GM20000 (cell line): Measurements from ENCODE around the gene SLC25A24.
"Not testable (repeated sequence)": the region's sequence is repeated elsewhere in the genome, so short reads cannot be mapped to it uniquely, and the experiment has no call there.

ENCODE experiments used
- DNase-seq: peaks from one replicate; pipeline ENCODE4 v3.0.0; 2012; ENCODE audit warnings: low spot score
- TF ChIP-seq, protein P1 (sequence below): IDR thresholded peaks from 2 replicates; pipeline ENCODE4 v1.5.1; 2012; ENCODE audit warnings: mild to moderate bottlenecking, control low read depth; ENCODE audit errors: extremely low read depth, missing control alignments

The SLC25A24 gene

DNA sequence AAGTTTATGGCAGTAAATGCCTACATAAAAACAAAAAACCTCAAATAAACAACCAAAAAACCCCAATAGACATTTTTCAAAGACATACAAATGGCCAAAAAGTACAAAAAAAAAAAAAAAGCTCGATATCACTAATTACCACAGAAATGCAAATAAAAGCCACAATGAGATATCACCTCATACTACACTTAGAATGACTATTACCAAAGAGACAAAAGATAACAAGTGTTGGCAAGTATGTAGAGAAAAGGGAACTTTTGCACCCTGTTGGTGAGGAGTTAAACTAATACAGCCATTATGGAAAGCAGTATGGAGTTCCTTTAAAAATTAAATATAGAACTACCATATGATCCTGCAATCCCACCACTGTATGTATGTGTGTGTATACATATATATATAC, 21.1 kb downstream of the SLC25A24 start:
- DNase-seq, result no peak
- TF ChIP-seq, protein P1, sequence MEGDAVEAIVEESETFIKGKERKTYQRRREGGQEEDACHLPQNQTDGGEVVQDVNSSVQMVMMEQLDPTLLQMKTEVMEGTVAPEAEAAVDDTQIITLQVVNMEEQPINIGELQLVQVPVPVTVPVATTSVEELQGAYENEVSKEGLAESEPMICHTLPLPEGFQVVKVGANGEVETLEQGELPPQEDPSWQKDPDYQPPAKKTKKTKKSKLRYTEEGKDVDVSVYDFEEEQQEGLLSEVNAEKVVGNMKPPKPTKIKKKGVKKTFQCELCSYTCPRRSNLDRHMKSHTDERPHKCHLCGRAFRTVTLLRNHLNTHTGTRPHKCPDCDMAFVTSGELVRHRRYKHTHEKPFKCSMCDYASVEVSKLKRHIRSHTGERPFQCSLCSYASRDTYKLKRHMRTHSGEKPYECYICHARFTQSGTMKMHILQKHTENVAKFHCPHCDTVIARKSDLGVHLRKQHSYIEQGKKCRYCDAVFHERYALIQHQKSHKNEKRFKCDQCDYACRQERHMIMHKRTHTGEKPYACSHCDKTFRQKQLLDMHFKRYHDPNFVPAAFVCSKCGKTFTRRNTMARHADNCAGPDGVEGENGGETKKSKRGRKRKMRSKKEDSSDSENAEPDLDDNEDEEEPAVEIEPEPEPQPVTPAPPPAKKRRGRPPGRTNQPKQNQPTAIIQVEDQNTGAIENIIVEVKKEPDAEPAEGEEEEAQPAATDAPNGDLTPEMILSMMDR, result no peak

DNA sequence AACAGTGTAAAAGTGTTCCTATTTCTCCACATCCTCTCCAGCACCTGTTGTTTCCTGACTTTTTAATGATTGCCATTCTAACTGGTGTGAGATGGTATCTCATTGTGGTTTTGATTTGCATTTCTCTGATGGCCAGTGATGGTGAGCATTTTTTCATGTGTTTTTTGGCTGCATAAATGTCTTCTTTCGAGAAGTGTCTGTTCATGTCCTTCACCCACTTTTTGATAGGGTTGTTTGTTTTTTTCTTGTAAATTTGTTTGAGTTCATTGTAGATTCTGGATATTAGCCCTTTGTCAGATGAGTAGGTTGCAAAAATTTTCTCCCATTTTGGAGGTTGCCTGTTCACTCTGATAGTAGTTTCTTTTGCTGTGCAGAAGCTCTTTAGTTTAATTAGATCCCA, 37.7 kb downstream of the SLC25A24 start:
- not testable (repeated sequence) for DNase-seq

DNA sequence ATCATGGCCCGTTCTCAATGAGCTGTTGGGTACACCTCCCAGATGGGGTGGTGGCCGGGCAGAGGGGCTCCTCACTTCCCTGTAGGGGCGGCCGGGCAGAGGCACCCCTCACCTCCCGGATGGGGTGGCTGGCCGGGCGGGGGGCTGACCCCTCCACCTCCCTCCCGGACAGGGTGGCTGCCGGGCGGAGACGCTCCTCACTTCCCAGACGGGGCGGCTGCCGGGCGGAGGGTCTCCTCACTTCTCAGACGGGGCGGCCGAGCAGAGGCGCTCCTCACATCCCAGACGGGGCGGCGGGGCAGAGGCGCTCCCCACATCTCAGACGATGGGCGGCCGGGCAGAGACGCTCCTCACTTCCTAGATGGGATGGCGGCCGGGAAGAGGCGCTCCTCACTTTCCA, 40.2 kb downstream of the SLC25A24 start:
- not testable (repeated sequence) for DNase-seq

DNA sequence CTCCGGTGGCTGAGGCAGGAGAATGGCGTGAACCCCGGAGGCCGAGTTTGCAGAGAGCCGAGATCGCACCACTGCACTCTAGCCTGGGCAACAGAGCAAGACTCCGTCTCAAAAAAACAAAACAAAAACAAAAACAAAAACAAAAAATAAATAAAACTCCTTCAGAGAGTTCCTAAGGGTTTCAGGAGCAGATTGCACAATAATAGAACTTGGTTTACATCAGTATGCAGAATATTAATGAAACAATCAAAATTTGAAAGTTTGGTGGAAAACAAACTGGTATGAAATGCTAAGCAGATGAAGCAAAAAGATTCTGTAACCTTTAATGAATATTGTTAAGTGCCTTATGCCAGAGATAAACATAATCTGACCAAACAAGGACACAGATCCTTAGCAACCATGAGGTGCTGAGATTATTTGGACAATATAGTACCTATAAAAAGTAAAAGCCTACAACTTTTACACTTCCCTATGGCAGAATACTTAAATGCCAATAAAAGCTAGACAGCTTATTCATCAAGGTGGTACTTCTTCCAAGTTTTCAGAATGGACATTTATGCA, 41.2 kb downstream of the SLC25A24 start:
- TF ChIP-seq, protein P1, result no peak
- no peak for DNase-seq

DNA sequence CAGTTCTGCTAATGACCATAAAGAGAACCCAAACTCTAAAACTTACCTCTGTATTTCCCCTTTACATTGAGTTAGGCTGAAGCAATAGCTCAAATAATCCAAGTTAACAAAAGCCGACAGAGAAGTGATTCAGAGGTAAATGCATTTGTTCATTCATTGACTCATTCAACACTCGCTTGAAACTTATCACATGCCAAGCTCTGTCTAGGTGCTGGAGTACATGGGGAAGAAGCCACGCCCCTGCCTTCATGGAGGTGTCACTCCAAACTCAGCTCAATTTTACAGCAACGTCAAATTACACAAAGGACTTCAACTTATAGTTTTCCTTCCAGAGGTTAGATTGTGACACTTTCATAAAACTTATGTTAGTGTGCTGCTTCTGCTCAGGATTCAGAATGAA, 45.8 kb downstream of the SLC25A24 start:
- DNase-seq, result no peak
- TF ChIP-seq, protein P1, result no peak

DNA sequence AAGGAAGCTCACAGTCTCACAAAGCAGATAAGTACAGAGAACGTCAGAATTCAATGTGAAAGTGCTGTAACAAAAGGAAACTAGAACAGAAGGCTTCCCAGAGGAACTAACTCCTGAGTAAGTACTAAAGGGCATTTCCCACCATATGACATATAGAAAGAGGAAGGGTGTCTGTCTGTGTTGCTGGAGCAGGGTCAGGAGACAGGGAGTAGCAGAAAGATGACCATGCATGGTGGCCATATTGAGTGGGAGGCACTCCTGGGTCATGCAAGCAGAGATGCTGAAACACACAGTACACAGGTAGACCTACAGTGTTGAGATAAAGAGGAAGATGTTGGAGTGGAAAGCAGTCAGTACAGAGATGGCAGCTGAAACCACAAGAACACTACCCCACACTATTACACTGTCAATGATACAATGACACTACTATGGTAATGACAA, 47.3 kb downstream of the SLC25A24 start:
- no peak for DNase-seq
- TF ChIP-seq, protein P1, result no peak

DNA sequence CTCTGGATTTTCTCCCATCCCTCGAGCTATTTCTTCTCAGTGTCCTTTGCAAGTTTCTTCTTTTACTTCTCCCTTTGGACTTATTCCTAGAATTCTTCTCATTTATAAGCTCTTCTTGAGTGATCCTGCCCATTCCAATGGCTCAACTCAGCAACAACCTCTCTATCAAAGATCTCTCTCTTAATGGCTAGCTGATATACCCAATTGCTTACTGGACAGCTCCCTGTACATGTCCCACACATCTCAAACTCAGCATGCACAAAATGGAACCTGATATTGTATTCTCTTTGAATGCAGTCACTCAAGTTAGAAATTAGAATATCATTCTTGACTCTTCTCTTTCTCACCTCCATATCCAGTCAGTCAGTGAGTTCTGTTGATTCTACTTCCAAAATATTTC, 48.6 kb downstream of the SLC25A24 start:
- no peak for DNase-seq
- TF ChIP-seq, protein P1, result no peak

DNA sequence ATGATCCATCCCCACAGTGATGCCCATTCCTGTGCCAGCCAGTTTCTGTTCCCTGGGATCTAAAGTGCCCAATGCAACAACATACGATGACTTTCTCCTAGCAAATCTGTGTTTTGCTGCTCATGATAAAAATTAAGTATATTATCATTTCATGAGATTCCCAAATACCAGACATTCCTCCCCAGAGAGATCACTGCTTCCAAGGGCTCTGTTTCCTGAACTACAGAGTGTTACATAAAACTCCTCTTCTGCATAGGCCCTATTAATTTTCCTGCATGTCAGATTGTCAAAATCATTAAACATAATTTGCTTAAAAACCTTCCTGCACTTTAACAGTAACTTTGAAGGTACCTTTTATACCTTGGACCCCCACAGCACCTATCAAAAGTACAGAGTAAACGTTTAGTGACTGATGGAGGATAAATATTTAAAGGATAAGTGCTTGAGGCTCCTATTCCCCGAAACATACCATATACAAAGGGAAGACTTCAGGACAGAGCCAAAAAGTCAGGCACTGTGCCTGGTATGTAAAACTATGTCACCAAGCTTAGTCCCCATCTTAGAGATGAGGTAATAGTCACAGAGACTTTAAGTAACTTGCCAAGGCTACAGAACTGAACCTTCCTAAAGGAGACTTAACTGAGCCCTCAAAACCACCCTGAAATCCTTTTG, 50.2 kb downstream of the SLC25A24 start:
- DNase-seq, result no peak
- TF ChIP-seq, protein P1, result no peak

DNA sequence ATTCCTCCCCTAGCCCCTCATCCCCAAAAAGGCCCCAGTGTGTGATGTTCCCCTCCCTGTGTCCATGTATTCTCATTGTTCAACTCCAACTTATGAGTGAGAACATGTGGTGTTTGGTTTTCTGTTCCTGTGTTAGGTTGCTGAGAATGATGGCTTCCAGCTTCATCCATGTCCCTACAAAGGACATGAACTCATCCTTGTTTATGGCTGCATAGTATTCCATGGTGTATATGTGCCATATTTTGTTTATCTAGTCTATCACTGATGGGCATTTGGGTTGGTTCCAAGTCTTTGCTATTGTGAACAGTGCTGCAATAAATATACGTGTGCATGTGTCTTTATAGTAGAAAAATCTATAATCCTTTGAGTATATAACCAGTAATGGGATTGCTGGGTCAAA, 55.6 kb downstream of the SLC25A24 start:
- DNase-seq, result not testable (repeated sequence)
